Liver (tissue), 3 donors: ENCODE results near the gene CTXND1.

Source experiments
- ATF3 ChIP-seq: IDR thresholded peaks from 2 replicates; pipeline ENCODE4 v1.6.1; 2016; ENCODE audit warnings: antibody characterized with exemption
- CTCF ChIP-seq: fragments of 150-350 bp; IDR thresholded peaks from 2 replicates; pipeline ENCODE4 v1.5.1; 2017; ENCODE audit warnings: improper control_type of control experiment, low read depth, low read length; ENCODE audit not compliant: missing input control
- EGR1 ChIP-seq, 2 donors: IDR thresholded peaks; 2 replicates each; pipeline ENCODE4 v1.6.1; 2016 to 2018; ENCODE audit warnings: antibody characterized with exemption in 2 of 2, low read depth in 2 of 2
- GABPA ChIP-seq, 2 donors: IDR thresholded peaks in 1 of 2; conservative IDR thresholded peaks in 1 of 2; 2 replicates each; pipeline ENCODE4 v1.6.1; 2016; ENCODE audit warnings: antibody characterized with exemption in 2 of 2, mild to moderate bottlenecking in 1 of 2, moderate library complexity in 1 of 2
- HNF4A ChIP-seq, 2 donors: conservative IDR thresholded peaks; 2 replicates each; pipeline ENCODE4 v1.6.1; 2016; ENCODE audit warnings: antibody characterized with exemption in 2 of 2, mild to moderate bottlenecking in 2 of 2
- JUND ChIP-seq, 2 donors: IDR thresholded peaks; 2 replicates each; pipeline ENCODE4 v1.6.1; 2016; ENCODE audit warnings: antibody characterized with exemption in 2 of 2
- RAD21 ChIP-seq, 2 donors: IDR thresholded peaks; 2 replicates each; pipeline ENCODE4 v1.6.1; 2016; ENCODE audit warnings: antibody characterized with exemption in 2 of 2, mild to moderate bottlenecking in 2 of 2
- SP1 ChIP-seq: IDR thresholded peaks from 2 replicates; pipeline ENCODE4 v1.6.1; 2018; ENCODE audit warnings: antibody characterized with exemption, mild to moderate bottlenecking
- TAF1 ChIP-seq: conservative IDR thresholded peaks from 2 replicates; pipeline ENCODE4 v1.6.1; 2016; ENCODE audit warnings: antibody characterized with exemption, mild to moderate bottlenecking
- YY1 ChIP-seq: IDR thresholded peaks from 2 replicates; pipeline ENCODE4 v1.6.1; 2016; ENCODE audit warnings: antibody characterized with exemption, mild to moderate bottlenecking
- TF ChIP-seq, protein P1 (sequence below): IDR thresholded peaks from 2 replicates; pipeline ENCODE4 v1.6.1; 2016; ENCODE audit warnings: antibody characterized with exemption
- TF ChIP-seq, protein P2 (sequence below): IDR thresholded peaks from 2 replicates; pipeline ENCODE4 v1.6.1; 2016; ENCODE audit warnings: antibody characterized with exemption, mild to moderate bottlenecking
- donor health status: healthy.
- donor health status: healthy.

DNA sequence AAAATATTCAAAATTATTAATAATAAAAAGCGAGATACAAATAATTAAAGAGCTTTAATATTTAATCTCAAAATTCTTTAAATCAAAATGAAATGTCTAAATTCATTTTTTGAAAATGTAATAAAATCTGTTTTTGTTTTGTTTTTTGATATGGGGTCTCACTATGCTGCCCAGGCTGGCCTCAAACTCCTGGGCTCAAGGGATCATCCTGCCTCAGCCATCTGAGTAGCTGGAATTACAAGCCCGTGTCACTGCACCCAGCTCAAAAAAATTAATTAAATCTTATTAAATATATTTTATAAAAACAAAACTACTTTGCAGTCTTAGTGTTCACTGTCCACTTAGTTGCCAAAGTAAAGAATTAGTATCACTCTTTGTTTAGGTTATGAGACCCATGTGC lies 60.8 kb downstream of the CTXND1 start:
- TF ChIP-seq CTCF: no peak
- TF ChIP-seq TAF1: no peak
- TF ChIP-seq, protein P1, sequence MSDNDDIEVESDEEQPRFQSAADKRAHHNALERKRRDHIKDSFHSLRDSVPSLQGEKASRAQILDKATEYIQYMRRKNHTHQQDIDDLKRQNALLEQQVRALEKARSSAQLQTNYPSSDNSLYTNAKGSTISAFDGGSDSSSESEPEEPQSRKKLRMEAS: no peak
- TF ChIP-seq SP1: no peak
- no peak for TF ChIP-seq GABPA (IDR thresholded peaks at IDR 0.05 in 1 of 2, conservative IDR thresholded peaks at IDR 0.05 in 1 of 2)
- TF ChIP-seq RAD21 (IDR thresholded peaks at IDR 0.05): no peak
- no peak for TF ChIP-seq ATF3
- TF ChIP-seq HNF4A (conservative IDR thresholded peaks at IDR 0.05): no peak
- no peak for TF ChIP-seq YY1
- TF ChIP-seq EGR1 (IDR thresholded peaks at IDR 0.05; ENCODE audit: low read depth in 2 of 2): no peak
- TF ChIP-seq, protein P2, sequence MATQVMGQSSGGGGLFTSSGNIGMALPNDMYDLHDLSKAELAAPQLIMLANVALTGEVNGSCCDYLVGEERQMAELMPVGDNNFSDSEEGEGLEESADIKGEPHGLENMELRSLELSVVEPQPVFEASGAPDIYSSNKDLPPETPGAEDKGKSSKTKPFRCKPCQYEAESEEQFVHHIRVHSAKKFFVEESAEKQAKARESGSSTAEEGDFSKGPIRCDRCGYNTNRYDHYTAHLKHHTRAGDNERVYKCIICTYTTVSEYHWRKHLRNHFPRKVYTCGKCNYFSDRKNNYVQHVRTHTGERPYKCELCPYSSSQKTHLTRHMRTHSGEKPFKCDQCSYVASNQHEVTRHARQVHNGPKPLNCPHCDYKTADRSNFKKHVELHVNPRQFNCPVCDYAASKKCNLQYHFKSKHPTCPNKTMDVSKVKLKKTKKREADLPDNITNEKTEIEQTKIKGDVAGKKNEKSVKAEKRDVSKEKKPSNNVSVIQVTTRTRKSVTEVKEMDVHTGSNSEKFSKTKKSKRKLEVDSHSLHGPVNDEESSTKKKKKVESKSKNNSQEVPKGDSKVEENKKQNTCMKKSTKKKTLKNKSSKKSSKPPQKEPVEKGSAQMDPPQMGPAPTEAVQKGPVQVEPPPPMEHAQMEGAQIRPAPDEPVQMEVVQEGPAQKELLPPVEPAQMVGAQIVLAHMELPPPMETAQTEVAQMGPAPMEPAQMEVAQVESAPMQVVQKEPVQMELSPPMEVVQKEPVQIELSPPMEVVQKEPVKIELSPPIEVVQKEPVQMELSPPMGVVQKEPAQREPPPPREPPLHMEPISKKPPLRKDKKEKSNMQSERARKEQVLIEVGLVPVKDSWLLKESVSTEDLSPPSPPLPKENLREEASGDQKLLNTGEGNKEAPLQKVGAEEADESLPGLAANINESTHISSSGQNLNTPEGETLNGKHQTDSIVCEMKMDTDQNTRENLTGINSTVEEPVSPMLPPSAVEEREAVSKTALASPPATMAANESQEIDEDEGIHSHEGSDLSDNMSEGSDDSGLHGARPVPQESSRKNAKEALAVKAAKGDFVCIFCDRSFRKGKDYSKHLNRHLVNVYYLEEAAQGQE: no peak
- no peak for TF ChIP-seq JUND (IDR thresholded peaks at IDR 0.05)
